ENCODE results near the gene LRRC7. TPM values are rescaled to one million over a fixed set of nuclear protein-coding genes. Genes with fewer than 3 reads are reported as not detected.
A peak's percentile ranks its signal among the peaks of the same experiment; 100 is the strongest.

LRRC7 gene
- total and polyA plus RNA-seq, 2 of the 8 experiments (the other 6 are each of a cell fraction or from before 2014, with no cell fraction given) = 0.03 to 0.17 TPM

- ChIA-PET CTCF (ENCODE audit: partially characterized antibody) (no interaction called here), POLR2A (ENCODE audit: partially characterized antibody) (no interaction called here)
- Histone ChIP-seq H3K4me3 (ENCODE audit: extremely low read depth in 1 of 4, insufficient read depth in 2 of 4, low read depth in 3 of 4, low read length in 4 of 4) (no peak overlapping the region), H3K27ac (ENCODE audit: low read depth, low read length) (no peak overlapping the region), H3K79me1 (ENCODE audit: low read depth, low read length) (no peaks in the 10 kb centered on the region), H4K5ac (ENCODE audit: insufficient read length, low read depth, low read length) (no peak overlapping the region), H2AFZ (ENCODE audit: low read length) (no peak overlapping the region), H4K8ac (ENCODE audit: extremely low read depth, insufficient read depth, low read length) (no peak overlapping the region), H4K91ac (replicated peaks; ENCODE audit: insufficient read length, low read length) (no peak overlapping the region), H3K4me2 (ENCODE audit: insufficient read depth in 1 of 2, low read depth in 2 of 2, low read length in 2 of 2) (no peak overlapping the region), H3K79me2 (ENCODE audit: control insufficient read depth in 1 of 2, insufficient read depth in 2 of 2, low read length in 2 of 2) (no peaks in the 10 kb centered on the region), H4K20me1 (replicated peaks in 1 of 2; ENCODE audit: control insufficient read depth in 1 of 2, insufficient read depth in 2 of 2, low read length in 2 of 2) (no peaks in the 10 kb centered on the region), H3K27me3 (replicated peaks in 1 of 4; ENCODE audit: control insufficient read depth in 3 of 4, extremely low read depth in 1 of 4, insufficient read depth in 3 of 4, low read length in 3 of 4) (no peaks in the 10 kb centered on the region), H2BK20ac (ENCODE audit: low read length) (no peak overlapping the region), H2BK5ac (ENCODE audit: low read depth, low read length) (no peak overlapping the region), H3K4me1 (replicated peaks in 1 of 4; ENCODE audit: control insufficient read depth in 3 of 4, insufficient read depth in 4 of 4, low read length in 3 of 4) (no peaks in the 10 kb centered on the region), H2BK120ac (replicated peaks; ENCODE audit: low read depth, low read length) (no peak overlapping the region), H3K9ac (replicated peaks in 1 of 4; ENCODE audit: extremely low read depth in 1 of 4, low read depth in 3 of 4, low read length in 3 of 4) (no peak overlapping the region), H3K9me3 (ENCODE audit: insufficient read depth in 2 of 2, low read depth in 1 of 2, low read length in 1 of 2) (no peaks in the 10 kb centered on the region), H3K23me2 (ENCODE audit: low read depth, low read length) (no peaks in the 10 kb centered on the region), H3K4ac (replicated peaks; ENCODE audit: insufficient read length, low read depth, low read length) (no peak overlapping the region), H3K14ac (ENCODE audit: insufficient read length) (no peak overlapping the region), H2BK15ac (ENCODE audit: low read length) (no peak overlapping the region), H3K56ac (replicated peaks; ENCODE audit: insufficient read length, low read depth, low read length) (no peak overlapping the region), H3K23ac (ENCODE audit: insufficient read length) (no peak overlapping the region), H2AK5ac (ENCODE audit: low read depth, low read length) (no peak overlapping the region), H2BK12ac (ENCODE audit: low read depth, low read length) (no peak overlapping the region), H3K36me3 (ENCODE audit: control insufficient read depth in 2 of 4, insufficient read depth in 4 of 4, low read length in 3 of 4) (no peaks in the 10 kb centered on the region), H3K18ac (ENCODE audit: extremely low read depth, low read length) (no peak overlapping the region)
- WGBS, 2 experiments (ENCODE audit: extremely low coverage in 1 of 2, insufficient coverage in 1 of 2, insufficient read length in 1 of 2, insufficient replicate concordance in 2 of 2, low coverage in 1 of 2, low lambda C conversion rate in 2 of 2, missing lambda C conversion rate in 1 of 2) = 97% methylated on average over 2 of the region's 2 CpGs; no CpG with 5 or more reads in 1 of the 2 experiments
- FAIRE-seq (no peak), DNase-seq (ENCODE audit: low read depth in 1 of 2, low spot score in 2 of 2) (no peak)
- TF ChIP-seq CEBPB (IDR thresholded peaks at IDR 0.05; ENCODE audit: low read depth, low read length) = 0 out of 2 replicates have a peak, but pooled peaks have one; percentile 26
- no peak for TF ChIP-seq SIRT6 (IDR thresholded peaks at IDR 0.05; ENCODE audit: low read length)
These were observed 260.0 kb downstream of the LRRC7 start for GRCh38 chr1:69827732-69828131.
